Measurements from ENCODE around the gene MAGEA9B.
"Not testable (repeated sequence)": the region's sequence is repeated elsewhere in the genome, so short reads cannot be mapped to it uniquely, and the experiment has no call there.

Gene MAGEA9B

DNA sequence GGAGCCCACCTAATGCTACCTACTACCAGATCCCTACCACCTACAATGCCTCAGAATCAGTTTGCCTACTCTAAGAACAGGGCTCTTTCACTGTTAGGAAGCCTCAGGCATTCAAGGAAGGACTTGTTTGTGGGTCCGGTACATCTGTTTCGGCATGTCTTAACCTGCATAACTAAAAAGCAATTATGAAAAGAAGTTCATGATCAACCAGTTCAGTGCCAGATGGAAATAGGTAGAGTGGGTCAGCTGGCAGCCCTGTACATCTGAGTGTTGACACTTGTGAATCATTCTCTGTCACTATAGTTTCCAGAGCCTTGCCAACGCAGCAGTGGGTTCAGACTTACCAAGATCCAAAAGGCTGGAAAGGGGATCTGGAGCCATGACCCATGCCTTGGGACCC is 41.0 kb upstream of the MAGEA9B start:
- POLR2A ChIA-PET, result no interaction called here
- CTCF ChIA-PET, result no interaction called here

DNA sequence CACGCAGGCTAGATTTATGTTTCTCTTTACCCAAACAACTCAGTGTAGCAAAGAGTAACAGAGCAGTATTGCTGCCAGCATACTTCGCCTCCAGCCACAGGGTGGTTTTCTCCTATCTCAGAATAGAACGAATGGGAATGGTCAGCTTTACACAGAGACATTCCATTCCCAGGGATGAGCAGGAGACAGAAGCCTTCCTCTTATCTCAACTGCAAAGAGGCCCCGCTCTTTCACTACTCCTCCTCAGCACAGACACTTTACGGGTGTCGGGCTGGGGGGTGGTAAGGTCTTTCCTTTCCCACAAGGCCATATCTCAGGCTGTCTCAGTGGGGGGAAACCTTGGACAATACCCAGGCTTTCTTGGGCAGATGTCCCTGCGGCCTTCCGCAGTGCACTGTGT is 39.6 kb upstream of the MAGEA9B start:
- DNase-seq (ENCODE audit: low read depth, low spot score); POLR2A ChIA-PET; CTCF ChIA-PET; H3K4me3 ChIP-seq (ENCODE audit: low read depth, low read length): not testable (repeated sequence)

More for the DNA sequence above, 41.0 kb upstream of the MAGEA9B start:
- TF ChIP-seq, protein P1, sequence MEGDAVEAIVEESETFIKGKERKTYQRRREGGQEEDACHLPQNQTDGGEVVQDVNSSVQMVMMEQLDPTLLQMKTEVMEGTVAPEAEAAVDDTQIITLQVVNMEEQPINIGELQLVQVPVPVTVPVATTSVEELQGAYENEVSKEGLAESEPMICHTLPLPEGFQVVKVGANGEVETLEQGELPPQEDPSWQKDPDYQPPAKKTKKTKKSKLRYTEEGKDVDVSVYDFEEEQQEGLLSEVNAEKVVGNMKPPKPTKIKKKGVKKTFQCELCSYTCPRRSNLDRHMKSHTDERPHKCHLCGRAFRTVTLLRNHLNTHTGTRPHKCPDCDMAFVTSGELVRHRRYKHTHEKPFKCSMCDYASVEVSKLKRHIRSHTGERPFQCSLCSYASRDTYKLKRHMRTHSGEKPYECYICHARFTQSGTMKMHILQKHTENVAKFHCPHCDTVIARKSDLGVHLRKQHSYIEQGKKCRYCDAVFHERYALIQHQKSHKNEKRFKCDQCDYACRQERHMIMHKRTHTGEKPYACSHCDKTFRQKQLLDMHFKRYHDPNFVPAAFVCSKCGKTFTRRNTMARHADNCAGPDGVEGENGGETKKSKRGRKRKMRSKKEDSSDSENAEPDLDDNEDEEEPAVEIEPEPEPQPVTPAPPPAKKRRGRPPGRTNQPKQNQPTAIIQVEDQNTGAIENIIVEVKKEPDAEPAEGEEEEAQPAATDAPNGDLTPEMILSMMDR (IDR thresholded peaks at IDR 0.05; ENCODE audit: insufficient read depth, low read length, missing control alignments), result no peak
- H3K4me3 ChIP-seq (ENCODE audit: low read depth, low read length), result no peak overlapping the region
- DNase-seq (ENCODE audit: low read depth, low spot score), result no peak

DNA sequence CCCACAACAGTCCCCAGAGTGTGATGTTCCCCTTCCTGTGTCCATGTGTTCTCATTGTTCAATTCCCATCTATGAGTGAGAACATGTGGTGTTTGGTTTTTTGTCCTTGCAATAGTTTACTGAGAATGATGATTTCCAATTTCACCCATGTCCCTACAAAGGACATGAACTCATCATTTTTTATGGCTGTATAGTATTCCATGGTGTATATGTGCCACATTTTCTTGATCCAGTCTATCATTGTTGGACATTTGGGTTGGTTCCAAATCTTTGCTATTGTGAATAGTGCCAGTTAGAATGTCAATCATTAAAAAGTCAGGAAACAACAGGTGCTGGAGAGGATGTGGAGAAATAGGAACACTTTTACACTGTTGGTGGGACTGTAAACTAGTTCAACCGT is 32.4 kb upstream of the MAGEA9B start:
- DNase-seq (ENCODE audit: low read depth, low spot score); CTCF ChIA-PET; H3K4me3 ChIP-seq (ENCODE audit: low read depth, low read length); POLR2A ChIA-PET: not testable (repeated sequence)

GRCh38 chrX:149618871-149619270 is 31.6 kb upstream of the MAGEA9B start:
- no peak for DNase-seq (ENCODE audit: low read depth, low spot score)
- ChIA-PET CTCF (no interaction called here), POLR2A (no interaction called here)
- TF ChIP-seq, protein P1 (IDR thresholded peaks at IDR 0.05; ENCODE audit: insufficient read depth, low read length, missing control alignments), result no peak
- no peak overlapping the region for H3K4me3 ChIP-seq (ENCODE audit: low read depth, low read length)

DNA sequence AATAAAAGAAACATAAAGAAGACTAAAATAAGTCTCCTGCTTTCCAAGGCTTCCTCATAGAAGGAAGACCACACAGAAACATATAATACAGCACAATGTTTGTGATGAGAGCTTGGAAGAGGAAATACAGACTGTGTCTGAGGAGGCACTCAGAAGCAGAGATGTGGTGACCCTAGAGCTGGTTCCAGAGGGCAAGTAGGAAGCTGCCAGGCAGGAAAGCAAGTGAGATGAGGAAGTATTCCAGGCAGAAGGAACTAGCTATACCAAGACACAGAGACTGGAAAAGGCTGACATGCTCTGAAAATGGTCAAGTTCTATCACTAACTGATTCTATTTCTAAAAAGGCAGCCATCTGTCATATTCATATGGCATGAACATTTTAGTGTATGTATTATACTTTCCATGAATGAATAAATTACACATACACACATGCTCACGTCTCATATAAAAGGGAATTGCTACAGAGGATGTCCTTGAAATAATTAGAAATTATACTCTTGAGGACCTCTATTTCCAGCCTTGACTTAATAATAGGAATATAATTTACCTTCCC is 24.4 kb upstream of the MAGEA9B start:
- TF ChIP-seq, protein P1 (IDR thresholded peaks at IDR 0.05; ENCODE audit: insufficient read depth, low read length, missing control alignments), result no peak
- ChIA-PET CTCF (no interaction called here), POLR2A (no interaction called here)
- no peak overlapping the region for H3K4me3 ChIP-seq (ENCODE audit: low read depth, low read length)
- no peak for DNase-seq (ENCODE audit: low read depth, low spot score)

GRCh38 chrX:149610511-149610910 is 23.3 kb upstream of the MAGEA9B start:
- TF ChIP-seq, protein P1 (IDR thresholded peaks at IDR 0.05; ENCODE audit: insufficient read depth, low read length, missing control alignments), result no peak
- POLR2A ChIA-PET, result no interaction called here
- no peak for DNase-seq (ENCODE audit: low read depth, low spot score)
- CTCF ChIA-PET, result no interaction called here
- no peak overlapping the region for H3K4me3 ChIP-seq (ENCODE audit: low read depth, low read length)

- TF ChIP-seq, protein P1 (IDR thresholded peaks at IDR 0.05; ENCODE audit: insufficient read depth, low read length, missing control alignments), result no peak
- ChIA-PET POLR2A (no interaction called here), CTCF (no interaction called here)
- no peak for DNase-seq (ENCODE audit: low read depth, low spot score)
- H3K4me3 ChIP-seq (ENCODE audit: low read depth, low read length), result no peak overlapping the region
Measured at GRCh38 chrX:149607699-149608098, 20.4 kb upstream of the MAGEA9B start.

- DNase-seq (ENCODE audit: low read depth, low spot score); H3K4me3 ChIP-seq (ENCODE audit: low read depth, low read length); POLR2A ChIA-PET; CTCF ChIA-PET: not testable (repeated sequence)
Measured at GRCh38 chrX:149605248-149605885, 18.1 kb upstream of the MAGEA9B start.

DNA sequence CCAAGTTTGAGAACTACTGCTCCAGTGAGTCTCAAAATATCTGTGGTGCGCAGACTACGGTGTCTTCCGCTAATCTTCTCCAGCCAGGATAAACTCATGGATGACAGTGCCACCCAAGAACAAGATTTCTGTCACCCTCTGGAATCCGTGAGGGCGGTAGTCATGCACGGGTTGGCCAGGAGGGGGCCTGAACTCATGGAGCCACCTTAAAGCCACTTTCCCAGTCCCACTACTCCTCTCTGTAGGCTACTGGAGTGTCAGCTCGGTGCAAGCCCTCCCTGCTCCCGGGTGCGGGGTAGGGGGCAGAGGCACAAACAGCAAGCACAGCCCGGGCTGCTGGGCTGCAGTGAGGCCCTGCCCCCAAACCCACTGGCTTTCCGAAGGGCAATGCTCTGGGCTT is 11.3 kb upstream of the MAGEA9B start:
- H3K4me3 ChIP-seq (ENCODE audit: low read depth, low read length); DNase-seq (ENCODE audit: low read depth, low spot score); POLR2A ChIA-PET; CTCF ChIA-PET: not testable (repeated sequence)

GRCh38 chrX:149595943-149596342 is 8.7 kb upstream of the MAGEA9B start:
- DNase-seq (ENCODE audit: low read depth, low spot score); H3K4me3 ChIP-seq (ENCODE audit: low read depth, low read length); CTCF ChIA-PET; POLR2A ChIA-PET: not testable (repeated sequence)

DNA sequence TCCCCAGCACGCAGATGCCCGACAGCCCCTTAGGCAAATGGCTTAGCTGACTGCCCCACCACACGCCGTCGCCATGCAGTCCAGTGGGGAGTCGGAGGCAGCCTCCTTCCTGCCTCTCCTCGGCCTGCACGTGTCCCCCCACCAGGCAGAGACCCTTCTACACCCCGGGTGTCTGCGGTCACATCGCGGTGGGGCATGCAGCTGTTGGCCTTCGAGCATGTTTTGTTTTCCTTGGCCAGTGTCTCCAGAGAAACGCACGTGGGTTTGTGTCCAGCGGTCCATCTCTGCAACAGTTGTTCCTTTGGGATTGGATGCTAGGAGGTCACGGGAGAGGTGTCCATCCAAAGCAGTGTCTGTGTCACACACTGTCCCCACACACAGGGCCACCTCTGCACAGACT is 8.0 kb upstream of the MAGEA9B start, which contains the start of gene HSFX2:
TSS of gene HSFX2 (minus strand) at position 101 of the 400 bp plus-strand sequence. CDS start 614 bp downstream, outside the sequence.
- CTCF ChIA-PET; DNase-seq (ENCODE audit: low read depth, low spot score); POLR2A ChIA-PET; H3K4me3 ChIP-seq (ENCODE audit: low read depth, low read length): not testable (repeated sequence)

Data from AG04449 (cell line).